NCI-H2107 (cell line): ENCODE results near the gene DYNC1LI2.
A peak's percentile ranks its signal among the peaks of the same experiment; 100 is the strongest.
"Not testable (repeated sequence)": the region's sequence is repeated elsewhere in the genome, so short reads cannot be mapped to it uniquely, and the experiment has no call there.

Experiments used
- DNase-seq: peaks from one replicate; lab custom pipeline; 2025; lab: John Stamatoyannopoulos, UW

DYNC1LI2 gene

DNA sequence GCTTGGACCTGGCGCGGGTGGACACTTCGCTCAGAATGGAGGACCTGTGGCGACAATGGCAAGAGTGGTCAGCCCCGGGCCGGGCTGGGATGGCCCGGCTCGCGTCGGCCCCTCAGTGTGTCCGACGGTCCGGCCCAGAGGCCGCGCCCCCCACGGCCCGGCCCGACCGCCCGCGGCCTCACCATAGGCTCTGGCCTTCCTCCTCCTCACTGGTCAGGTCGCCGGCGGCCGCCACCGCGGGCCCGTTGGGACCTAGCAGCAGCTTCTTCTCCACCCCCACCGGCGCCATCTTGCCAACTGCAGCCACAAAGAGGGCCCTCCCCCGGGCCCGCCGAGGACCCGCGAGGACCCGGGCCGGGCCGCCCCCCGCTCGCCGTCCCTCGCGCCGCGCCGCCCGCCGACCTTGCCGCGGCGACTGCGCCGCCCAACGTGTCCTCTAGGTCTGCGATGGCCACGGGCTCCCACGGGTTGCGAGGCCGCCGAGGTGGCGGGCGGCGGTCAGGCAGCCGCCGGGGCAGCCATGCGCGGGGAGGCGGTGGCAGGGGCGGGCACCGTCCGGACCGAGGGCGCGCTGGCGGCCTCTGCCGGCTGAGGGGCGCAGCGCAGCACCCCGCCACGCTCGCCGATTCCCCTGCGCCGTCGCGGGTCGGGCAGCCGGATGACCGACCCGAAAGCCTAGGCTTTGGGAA, at the start of gene DYNC1LI2:
DYNC1LI2 (minus strand) TSS at position 307 of the 689 bp plus-strand sequence; CDS start at position 289, 18 bp downstream.
- DNase-seq = peak; percentile 45

DNA sequence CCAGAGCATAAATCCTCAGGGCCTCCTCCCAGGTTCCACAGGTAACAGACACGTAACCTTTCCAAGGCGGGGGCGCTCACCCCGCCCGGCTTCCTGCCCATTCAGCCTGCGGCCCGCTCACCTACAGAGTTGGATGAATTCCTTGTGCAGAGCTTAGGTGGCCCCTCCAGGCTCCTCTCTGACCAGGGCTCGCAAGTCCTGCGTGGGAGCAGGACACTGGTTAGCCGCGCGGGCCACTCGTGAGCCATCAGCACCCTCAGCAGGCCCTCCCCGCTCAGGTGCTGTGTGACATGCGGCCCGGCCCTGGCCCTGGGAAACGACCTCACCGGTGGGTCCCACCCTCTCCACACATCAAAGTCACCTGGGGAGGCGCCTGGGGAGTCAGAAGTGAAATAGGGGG, 49.4 kb upstream of the DYNC1LI2 start:
- no peak for DNase-seq

DNA sequence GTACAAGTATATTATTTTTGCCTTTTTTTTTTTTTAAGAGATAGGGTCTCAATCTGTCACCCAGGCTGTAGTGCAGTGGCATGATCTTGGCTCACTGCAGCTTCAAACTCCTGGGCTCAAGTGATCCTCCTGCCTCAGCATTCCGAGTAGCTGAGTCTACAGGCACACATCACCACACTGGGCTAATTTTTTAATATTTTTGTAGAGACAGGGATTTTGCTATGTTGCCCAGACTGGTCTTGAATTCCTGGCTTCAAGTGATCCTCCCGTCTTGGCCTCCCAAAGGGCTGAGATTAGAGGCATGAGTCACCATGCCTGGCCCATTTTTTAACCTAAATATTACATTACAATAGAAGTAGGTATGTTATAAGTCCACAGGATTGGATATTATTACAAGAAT, 46.8 kb upstream of the DYNC1LI2 start:
- no peak for DNase-seq

DNA sequence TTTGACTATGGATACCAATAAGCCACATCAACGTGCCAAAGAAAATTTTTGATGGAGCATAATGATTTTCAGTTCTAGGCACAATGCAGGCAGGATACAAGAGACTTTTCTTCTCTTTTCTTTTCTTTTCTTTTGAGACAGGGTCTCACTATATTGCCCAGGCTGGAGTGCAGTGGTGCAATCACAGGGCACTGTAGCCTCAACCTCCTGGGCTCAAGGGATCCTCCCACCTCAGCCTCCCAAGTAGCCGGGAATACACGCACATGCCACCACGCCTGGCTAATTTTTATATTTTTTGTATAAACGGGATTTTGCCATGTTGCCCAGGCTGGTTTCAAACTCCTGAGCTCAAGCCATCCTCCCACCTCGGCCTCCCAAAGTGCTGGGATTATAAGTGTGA, 42.6 kb upstream of the DYNC1LI2 start:
- DNase-seq = not testable (repeated sequence)

DNA sequence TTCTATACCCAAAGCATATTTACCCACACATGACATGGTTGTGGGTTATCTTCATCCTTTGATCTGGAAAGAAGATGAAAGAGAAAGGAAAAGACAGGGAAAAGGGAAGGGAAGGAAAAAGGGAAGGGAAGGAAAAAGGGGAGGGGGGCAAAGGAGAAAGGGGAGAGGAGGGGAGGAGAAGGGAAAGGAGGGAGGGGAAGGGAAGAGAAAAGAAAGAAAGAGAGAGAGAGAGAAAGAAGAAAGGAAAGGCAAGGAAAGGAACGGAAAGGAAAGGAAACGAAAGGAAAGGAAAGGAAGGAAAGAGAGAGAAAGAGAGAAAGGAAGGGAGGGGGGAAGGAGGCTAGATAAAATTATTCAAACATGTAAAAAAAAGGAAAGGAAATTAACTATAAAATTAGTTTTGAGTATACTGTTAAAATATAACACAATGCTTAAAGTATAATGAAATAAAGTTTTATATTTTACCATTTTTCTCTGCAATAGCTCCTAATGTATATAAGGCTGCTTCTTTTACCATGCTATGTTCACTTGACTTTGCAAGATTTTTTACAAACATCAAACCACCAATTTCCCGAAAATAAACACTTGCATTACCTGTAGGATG, 38.8 kb upstream of the DYNC1LI2 start:
- DNase-seq = no peak

DNA sequence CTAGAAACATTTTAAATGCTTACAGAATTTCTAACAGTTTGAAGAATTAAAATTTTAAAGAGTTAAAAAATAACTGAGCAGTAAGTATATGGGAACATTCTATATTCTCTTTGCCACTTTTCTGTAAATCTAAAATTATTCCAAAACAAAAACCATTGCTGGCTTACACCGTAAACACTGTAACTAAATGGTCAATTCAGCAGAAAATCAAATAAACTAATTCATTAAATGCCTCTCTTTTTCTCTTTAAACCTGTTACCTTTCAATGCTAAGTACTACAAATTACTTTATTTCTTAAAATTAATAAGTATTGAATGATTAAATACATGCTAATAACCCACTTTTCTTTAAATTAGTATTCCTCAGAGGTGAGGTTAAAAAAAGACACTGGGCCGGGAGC, 36.0 kb upstream of the DYNC1LI2 start:
- no peak for DNase-seq

DNA sequence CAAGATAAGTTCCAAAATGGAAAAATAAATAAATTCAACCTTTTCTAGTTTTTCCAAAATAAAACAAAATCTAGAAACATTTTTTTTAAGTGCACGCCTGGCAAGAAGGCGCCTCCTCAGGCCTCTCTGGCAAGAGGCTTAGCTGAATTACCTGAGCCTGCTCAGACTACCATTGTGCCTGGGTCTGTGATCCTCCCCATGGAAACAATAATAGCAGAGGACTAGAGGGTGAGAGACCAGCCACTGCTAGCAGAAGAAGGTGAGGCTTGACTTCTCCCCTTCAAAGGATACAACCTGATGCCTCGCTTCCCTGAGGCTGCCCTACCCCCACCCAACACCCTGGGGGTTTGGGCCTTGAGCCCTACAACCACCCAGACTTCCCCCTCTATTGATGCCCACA, 35.1 kb upstream of the DYNC1LI2 start:
- DNase-seq = no peak

DNA sequence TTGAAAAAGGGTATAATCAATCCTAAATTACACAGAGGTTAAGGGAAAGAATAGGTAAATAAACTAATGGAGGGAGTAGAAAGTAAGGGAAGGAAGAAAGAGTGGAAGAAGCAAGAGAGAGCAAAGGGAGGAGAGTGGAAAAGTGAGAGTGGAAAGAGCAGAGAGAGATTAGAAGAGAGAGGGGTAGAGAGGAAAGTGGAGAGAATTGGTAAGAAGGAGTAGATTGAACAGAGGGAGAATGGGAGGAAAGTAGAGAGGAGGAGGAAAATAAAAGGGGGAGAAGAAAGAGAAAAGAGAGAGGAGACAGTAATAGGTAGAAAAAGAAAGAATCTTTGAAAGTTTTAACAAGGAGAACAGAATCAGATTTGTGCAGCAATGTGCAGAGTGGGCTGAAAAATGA, 25.0 kb upstream of the DYNC1LI2 start:
- DNase-seq = no peak

DNA sequence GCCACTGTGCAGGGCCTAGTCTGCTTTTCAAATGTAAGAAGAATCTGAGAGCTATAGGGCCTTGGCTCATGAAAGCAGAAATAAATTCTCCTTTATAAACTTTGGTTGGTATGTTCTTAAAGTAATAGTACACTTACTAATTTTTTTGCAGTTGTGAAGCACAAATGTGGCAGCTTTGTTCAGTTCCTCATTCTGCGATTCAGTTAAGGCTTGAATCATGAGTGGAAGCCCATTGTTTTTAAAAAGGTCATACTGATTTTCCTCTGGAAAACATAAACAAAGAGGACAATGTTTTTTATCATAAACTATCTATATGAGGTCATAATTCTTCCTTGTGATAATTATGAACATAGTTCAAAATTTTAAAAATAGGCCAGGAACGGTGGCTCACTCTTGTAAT, 23.6 kb upstream of the DYNC1LI2 start:
- DNase-seq = no peak

DNA sequence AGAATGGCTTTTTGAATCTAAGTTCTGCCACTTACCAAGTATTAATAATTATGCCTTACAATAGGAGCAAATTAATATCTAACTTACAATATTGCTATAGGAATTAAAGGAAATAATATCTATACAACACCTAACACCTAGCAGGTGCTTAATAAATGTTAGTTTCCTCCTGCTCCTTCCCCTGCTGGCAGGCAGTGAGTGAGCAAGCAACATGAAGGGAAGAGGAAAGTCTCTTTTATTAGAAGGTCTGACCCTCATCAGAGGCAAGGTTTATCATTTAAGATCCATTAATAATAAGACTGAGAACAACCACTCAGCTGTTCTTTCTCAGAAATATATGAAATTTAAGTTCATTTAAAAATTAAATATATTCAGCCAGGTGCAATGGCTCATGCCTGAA, 6.7 kb upstream of the DYNC1LI2 start:
- DNase-seq = no peak

DNA sequence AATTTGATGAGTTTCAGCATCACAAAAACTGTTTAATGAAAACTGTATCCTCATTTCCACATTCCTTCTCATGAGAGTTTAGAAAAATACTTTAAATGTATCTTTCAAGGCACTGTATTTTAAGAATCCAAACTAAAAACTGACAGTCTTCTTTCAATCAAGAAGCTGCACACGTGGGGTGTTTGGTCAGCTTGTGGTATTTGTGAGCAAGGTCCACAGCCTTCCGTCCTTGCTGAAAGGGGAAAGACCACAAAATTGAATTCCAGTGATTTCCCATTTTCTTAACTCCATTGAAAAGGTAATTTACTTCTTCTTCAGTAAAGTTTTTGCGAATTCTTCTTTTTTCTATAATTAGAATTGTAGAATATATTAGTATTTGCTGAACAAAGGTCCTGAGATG, 3.4 kb upstream of the DYNC1LI2 start:
- DNase-seq = no peak

DNA sequence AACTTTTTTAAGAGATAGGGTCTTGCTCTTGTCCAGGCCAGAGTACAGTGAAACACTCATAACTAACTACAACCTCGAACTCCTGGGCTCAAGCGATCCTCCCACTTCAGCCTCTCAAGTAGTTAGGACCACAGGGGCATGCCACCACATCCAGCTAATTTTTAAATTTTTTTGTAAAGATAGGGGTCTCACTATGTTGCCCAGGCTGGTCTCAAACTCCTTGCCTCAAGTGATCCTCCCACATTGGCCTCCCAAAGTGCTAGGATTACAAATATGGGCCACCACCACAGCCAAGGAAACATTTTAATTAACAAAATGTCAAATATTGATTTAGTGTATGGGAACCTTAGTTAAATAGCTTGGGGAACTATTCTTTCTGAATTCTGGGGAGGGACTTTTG, 2.8 kb upstream of the DYNC1LI2 start:
- no peak for DNase-seq

DNA sequence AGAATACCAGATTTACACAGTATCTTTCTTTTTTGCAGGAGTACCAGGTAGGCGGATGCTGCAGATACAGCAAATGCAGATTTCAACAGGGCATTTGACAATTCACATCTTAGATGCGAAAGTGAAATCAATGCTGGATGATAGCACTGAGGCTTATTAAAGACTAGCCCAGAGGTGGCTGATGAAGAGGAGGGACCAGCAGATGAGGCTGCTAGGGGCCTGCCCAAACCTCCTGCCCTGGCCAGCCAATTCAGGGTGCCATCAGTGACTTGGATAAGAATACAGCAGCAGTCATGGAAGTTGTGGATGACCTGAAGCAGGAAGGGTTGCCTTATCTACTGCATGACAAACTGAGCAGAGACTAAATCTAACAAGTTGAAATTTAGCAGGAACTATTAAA, 1.5 kb upstream of the DYNC1LI2 start:
- DNase-seq = no peak

DNA sequence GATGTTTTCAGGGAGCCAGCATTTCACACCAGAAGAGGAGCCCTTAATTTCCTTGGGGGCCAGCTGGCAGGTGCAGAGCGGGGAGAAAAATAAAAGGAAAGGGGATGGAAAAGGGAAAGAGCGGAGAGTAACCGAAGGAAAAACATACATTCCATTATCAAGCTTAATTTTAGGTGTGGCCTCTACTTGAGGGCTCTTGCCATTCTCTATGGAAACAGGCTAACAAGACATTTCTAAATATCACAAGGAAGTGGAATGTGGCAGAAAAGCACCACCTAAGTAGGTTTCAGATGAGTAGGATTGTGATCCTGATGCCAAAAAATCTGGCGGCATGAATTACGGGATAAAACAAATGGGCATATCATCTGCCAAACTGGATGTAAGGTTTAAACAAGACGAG, 970 bp upstream of the DYNC1LI2 start:
- no peak for DNase-seq

DNA sequence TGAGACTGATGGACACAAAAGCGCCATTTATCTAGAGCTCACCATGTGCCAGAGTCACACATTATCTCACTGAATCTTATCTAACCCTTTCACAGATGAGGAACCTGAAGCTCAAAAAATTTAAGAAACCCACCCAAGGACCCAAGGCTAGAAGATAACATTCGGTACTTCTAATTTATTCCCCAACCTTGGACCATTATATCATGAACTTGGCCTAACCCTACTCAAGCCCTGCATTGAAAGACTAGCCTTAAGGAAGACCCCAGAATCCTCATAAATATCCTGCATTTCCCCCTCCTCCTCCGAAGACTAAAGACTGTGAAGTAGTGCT, 548 bp upstream of the DYNC1LI2 start:
- no peak for DNase-seq

DNA sequence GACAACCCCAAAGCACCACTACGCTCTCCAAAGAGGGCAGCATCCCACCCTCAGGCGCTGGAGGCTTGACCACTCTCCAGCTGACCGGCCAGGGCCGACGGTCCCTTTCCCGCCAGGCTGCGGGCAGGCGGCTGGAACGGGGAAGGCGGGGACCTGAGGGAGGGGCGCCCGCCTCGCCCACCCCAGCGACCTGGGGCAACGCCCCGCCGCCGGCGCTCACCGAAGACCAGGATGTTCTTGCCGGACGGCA, 431 bp downstream of the DYNC1LI2 start:
- DNase-seq = no peak

DNA sequence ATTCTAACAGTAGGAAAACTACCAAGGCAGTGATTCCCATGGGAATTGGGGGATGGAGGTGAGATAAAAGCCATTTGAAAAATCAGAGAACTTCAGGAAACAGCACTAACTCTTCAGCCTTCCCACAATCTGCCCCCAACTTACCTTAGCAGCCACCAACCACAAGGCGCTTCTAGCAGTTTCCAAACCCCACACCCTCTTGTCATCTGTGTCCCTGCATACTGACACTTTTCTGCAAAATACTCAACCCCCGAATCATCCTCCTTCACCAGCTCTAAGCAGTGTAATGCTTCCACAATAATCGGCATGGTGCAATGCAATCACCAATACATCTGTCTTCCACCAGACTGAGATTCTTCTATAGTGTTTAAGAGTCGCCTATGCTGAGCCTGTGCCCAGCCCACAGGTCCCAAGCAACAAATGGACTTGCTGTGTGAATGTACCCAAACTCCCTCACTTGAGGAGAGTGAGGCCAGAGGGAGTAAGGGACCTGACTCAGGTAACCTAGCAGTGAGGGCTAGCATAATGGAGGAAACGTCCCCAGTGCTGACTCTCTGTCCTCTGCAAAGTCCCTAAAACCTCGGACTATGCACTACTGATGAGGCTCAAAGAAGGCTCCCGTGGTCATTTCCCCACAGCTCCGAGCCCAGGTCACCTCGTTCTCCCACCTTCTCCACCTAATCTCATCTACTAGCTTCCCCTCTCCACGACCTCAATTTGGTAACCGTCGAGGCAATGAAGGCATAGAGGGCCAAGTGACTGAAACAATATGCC, 943 bp downstream of the DYNC1LI2 start:
- DNase-seq = no peak

DNA sequence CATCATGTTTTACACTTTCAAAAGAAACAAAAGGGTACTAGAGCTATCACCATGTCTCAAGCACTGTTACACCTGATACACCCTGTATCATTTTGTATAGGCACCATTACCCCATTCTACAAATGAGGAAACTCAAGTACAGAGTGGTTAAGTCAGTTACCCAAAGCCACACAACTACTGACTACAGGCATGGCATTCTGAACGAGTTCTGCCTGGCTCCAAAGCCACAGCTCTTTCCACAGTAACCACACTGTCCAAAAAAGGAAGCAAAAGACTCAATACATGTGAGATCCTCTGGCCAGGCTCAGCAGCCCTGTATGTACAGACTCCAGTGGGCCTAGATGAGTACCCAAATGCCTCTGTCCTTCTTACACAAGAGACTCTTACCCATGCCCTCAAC, 4.7 kb downstream of the DYNC1LI2 start:
- no peak for DNase-seq

DNA sequence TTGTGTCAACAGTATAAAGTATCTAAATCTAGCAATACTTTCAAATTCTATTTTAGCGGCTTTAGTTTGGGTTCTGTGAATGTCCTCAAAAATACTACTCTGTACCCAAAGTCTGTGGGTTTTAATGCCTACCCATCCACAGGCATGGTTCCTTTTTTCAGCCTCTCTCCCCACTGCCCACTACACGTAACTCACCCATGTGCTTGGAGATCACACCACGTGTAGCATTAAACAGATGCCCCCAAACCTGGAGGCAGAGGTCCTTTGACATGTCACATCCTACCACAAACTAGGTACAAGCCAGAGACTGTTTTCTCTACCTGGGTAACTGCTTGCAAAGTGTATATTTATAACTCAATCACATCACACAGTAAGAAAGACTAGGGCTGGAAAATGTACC, 5.4 kb downstream of the DYNC1LI2 start:
- no peak for DNase-seq

DNA sequence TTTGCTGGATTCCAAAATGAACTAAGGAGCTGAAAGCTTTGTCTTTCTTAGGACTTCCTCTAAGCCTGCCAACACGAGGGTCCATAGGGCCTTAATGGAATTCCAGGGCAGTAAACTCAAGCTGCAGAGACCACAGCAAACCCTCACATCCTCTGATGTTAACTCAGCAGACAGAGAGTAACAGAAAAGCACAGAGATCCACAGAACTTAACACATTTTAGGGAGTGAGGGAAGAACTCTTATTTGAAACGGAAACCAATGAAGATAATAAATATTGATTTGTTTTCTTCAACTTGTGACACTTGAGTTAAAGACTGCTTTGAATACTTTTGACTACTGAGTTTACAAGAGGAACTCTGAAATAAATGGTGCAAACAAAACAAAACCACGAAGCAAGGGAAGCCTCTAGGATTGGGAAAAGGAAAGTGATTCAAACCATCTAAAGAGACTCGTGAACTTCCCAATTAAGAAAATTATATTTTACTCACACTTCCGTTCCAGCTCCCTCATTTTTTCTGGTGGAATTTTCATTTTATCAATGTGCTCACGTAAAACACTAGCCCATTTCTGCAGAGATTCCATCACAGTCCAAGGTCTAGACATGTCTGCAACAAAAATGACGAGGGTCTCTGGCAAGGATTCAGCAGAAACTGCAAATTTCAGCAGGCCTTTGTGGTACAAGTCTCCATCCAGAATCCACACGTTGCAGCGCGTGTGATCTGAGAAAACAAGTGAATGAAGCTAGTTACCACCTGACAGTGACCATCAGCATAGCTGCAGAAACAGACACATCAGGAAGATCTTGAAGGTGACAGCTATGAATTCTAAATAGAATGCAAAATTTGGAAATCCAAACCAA, 9.2 kb downstream of the DYNC1LI2 start:
- no peak for DNase-seq

DNA sequence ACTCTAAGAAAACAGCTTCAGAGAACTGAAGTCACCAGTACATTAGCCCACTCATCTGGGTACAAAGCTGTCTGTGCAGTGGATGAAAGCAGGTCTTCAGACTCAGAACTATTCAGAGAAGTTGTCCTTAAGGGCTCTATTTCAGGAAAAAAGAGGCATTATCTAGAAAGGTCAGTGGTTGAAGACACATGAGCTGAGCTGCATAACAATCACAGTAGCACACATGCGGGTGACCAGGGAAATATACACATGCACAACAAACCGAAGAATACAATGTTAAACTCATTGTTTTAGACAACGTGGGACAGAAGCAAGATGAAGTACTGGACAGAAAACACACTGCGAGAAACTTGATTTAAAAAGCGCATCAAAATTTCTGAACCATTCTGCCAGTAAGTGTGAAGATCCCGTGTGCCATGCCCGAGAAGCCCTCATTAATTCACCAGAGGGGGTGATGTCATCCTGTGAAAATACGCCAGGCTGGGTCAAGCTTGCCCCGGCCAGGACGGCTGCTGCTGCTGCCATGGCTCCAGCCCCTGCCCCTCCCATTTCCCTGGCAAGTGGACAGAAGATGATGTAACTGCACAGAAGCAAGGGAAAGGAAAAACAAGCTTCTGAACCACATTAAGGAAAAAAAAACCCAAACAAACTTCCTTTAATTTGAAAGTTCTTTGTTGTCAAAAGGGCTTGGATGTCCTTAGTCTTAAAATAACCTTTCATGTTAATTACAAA, 10.1 kb downstream of the DYNC1LI2 start:
- no peak for DNase-seq

DNA sequence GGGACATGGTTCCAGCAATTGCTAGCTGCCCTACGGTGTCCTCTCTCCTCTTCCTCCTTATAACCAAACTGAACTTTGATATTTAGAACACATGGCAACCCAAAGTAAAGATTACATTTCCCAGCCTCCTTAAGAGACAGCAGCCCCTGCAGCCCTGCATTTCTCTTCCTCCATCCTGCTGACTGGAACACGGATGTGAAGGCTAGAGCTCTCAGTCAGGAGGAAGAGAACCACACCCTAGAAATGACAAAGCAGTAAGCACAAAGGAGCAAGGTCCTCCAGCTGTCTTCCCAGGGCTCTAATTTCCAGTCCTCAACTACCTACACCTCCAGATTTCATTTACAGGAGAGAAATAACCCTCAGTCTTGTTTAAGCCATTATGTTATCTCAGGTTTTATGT, 10.9 kb downstream of the DYNC1LI2 start:
- DNase-seq = no peak
